Measurements from ENCODE around the gene HSPB9. TPM values are rescaled to one million over a fixed set of nuclear protein-coding genes. Genes with fewer than 3 reads are reported as not detected.
"Not testable (repeated sequence)": the region's sequence is repeated elsewhere in the genome, so short reads cannot be mapped to it uniquely, and the experiment has no call there.

The HSPB9 gene
- polyA plus RNA-seq, 5 donors: 0.29 to 0.60 (median 0.43) TPM

GRCh38 chr17:42141382-42141781, 18.8 kb downstream of the HSPB9 start:
- DNase-seq: no peak

GRCh38 chr17:42142371-42142896, 19.8 kb downstream of the HSPB9 start:
- no peak for DNase-seq

- not testable (repeated sequence) for DNase-seq
Observed at GRCh38 chr17:42143138-42143537, 20.5 kb downstream of the HSPB9 start.

- DNase-seq: no peak
Observed at GRCh38 chr17:42146911-42147607, 24.5 kb downstream of the HSPB9 start.

- DNase-seq: no peak
Observed at GRCh38 chr17:42153919-42154742, 31.5 kb downstream of the HSPB9 start.

GRCh38 chr17:42155614-42156045, 33.0 kb downstream of the HSPB9 start:
- no peak for DNase-seq

- DNase-seq: no peak
Observed at GRCh38 chr17:42159796-42160530, 37.4 kb downstream of the HSPB9 start.

- DNase-seq: peak in 1 of 2 donors; percentile 50
Observed at GRCh38 chr17:42160531-42160910, 37.9 kb downstream of the HSPB9 start.

GRCh38 chr17:42163113-42163512, 40.5 kb downstream of the HSPB9 start:
- DNase-seq: no peak

- DNase-seq: no peak
Observed at GRCh38 chr17:42163696-42164407, 41.2 kb downstream of the HSPB9 start.

- DNase-seq: no peak
Observed at GRCh38 chr17:42165751-42166150, 43.1 kb downstream of the HSPB9 start.

- DNase-seq: no peak
Observed at GRCh38 chr17:42166196-42166763, 43.7 kb downstream of the HSPB9 start.

GRCh38 chr17:42167807-42168206, 45.2 kb downstream of the HSPB9 start:
- DNase-seq: no peak

- DNase-seq: no peak
Observed at GRCh38 chr17:42169351-42169750, 46.7 kb downstream of the HSPB9 start.

- no peak for DNase-seq
Observed at GRCh38 chr17:42171831-42172230, 49.2 kb downstream of the HSPB9 start.

Other genes starting within 250 kb of the HSPB9 start
- gene ACLY, start 203.9 kb upstream of the HSPB9 start, polyA plus RNA-seq (ENCODE audit: insufficient read depth in 1 of 5, insufficient read length in 5 of 5, low replicate concordance in 1 of 5): 10 to 100 TPM; 69.8 to 87.7 (median 72.1) TPM
- gene ODAD4, start 192.2 kb upstream of the HSPB9 start, polyA plus RNA-seq (ENCODE audit: insufficient read depth in 1 of 5, insufficient read length in 5 of 5, low replicate concordance in 1 of 5): 1 to 10 TPM; 3.8 to 8.8 (median 6.0) TPM
- gene CNP, start 156.0 kb upstream of the HSPB9 start, polyA plus RNA-seq (ENCODE audit: insufficient read depth in 1 of 5, insufficient read length in 5 of 5, low replicate concordance in 1 of 5): 10 to 100 TPM; 49.6 to 78.5 (median 55.9) TPM
- gene DNAJC7, start 105.4 kb upstream of the HSPB9 start, polyA plus RNA-seq (ENCODE audit: insufficient read depth in 1 of 5, insufficient read length in 5 of 5, low replicate concordance in 1 of 5): 100 to 1,000 TPM; 121 to 167 (median 149) TPM
- 10 to 100 TPM; 37.6 to 56.9 (median 42.2) TPM for gene NKIRAS2, start 102.7 kb upstream of the HSPB9 start, polyA plus RNA-seq (ENCODE audit: insufficient read depth in 1 of 5, insufficient read length in 5 of 5, low replicate concordance in 1 of 5)
- gene C17orf113, start 72.2 kb upstream of the HSPB9 start, polyA plus RNA-seq (ENCODE audit: insufficient read depth in 1 of 5, insufficient read length in 5 of 5, low replicate concordance in 1 of 5): 1 to 10 TPM; 3.6 to 5.0 (median 4.6) TPM
- 1 to 10 TPM; 2.6 to 3.9 (median 3.0) TPM for gene ZNF385C, start 24.3 kb upstream of the HSPB9 start, polyA plus RNA-seq (ENCODE audit: insufficient read depth in 1 of 5, insufficient read length in 5 of 5, low replicate concordance in 1 of 5)
- 10 to 100 TPM; 13.9 to 20.1 (median 18.8) TPM for gene DHX58, start 10.1 kb upstream of the HSPB9 start, polyA plus RNA-seq (ENCODE audit: insufficient read depth in 1 of 5, insufficient read length in 5 of 5, low replicate concordance in 1 of 5)
- 10 to 100 TPM; 51.3 to 73.7 (median 67.3) TPM for gene KAT2A, start 1.4 kb upstream of the HSPB9 start, polyA plus RNA-seq (ENCODE audit: insufficient read depth in 1 of 5, insufficient read length in 5 of 5, low replicate concordance in 1 of 5)
- gene RAB5C, start 32.2 kb downstream of the HSPB9 start, polyA plus RNA-seq (ENCODE audit: insufficient read depth in 1 of 5, insufficient read length in 5 of 5, low replicate concordance in 1 of 5): 100 to 1,000 TPM in 3 of 5 donors, 10 to 100 TPM in 2; 93.3 to 131 (median 102) TPM
- gene KCNH4, start 58.3 kb downstream of the HSPB9 start, polyA plus RNA-seq (ENCODE audit: insufficient read depth in 1 of 5, insufficient read length in 5 of 5, low replicate concordance in 1 of 5): under 1 TPM in 2 of 5 donors, not detected in 3; 0.04 to 0.07 TPM
- not detected for gene HCRT, start 62.6 kb downstream of the HSPB9 start, polyA plus RNA-seq (ENCODE audit: insufficient read depth in 1 of 5, insufficient read length in 5 of 5, low replicate concordance in 1 of 5)
- gene GHDC, start 71.7 kb downstream of the HSPB9 start, polyA plus RNA-seq (ENCODE audit: insufficient read depth in 1 of 5, insufficient read length in 5 of 5, low replicate concordance in 1 of 5): 10 to 100 TPM; 11.6 to 21.7 (median 19.9) TPM
- gene STAT5B, start 153.6 kb downstream of the HSPB9 start, polyA plus RNA-seq (ENCODE audit: insufficient read depth in 1 of 5, insufficient read length in 5 of 5, low replicate concordance in 1 of 5): 10 to 100 TPM; 49.8 to 60.2 (median 50.4) TPM
- 10 to 100 TPM in 3 of 5 donors, 1 to 10 TPM in 2; 6.9 to 13.7 (median 10.4) TPM for gene STAT5A, start 165.7 kb downstream of the HSPB9 start, polyA plus RNA-seq (ENCODE audit: insufficient read depth in 1 of 5, insufficient read length in 5 of 5, low replicate concordance in 1 of 5)

Measured in right lung (tissue), 5 donors.